Measurements from ENCODE around the gene POLR3K.

The POLR3K gene

DNA sequence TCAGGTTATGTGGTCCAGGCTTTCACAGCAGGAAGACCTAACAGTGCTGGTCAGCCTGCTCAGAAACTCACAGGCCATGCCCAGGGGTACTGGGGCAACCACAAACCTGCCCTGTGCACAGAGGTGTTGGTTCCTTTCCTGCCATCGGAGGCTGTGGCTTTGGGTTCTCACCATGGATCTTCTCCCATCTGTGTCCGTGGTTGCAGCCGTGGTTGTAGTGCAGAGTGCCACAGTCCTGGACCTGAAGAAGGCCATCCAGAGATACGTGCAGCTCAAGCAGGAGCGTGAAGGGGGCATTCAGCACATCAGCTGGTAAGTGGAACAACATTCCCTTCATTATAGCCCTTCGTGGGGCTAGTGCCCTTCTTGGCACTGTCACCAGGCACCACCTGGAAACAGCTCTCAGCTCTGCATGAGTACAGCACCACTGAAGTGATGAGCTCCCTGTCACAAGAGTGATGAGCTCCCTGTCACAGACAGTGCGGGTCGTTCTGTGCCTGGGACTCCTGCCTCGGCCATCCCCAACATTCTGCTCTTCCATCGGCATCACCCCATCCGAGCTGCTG lies 2.2 kb upstream of the POLR3K start (continued):
- TF ChIP-seq, protein P1, sequence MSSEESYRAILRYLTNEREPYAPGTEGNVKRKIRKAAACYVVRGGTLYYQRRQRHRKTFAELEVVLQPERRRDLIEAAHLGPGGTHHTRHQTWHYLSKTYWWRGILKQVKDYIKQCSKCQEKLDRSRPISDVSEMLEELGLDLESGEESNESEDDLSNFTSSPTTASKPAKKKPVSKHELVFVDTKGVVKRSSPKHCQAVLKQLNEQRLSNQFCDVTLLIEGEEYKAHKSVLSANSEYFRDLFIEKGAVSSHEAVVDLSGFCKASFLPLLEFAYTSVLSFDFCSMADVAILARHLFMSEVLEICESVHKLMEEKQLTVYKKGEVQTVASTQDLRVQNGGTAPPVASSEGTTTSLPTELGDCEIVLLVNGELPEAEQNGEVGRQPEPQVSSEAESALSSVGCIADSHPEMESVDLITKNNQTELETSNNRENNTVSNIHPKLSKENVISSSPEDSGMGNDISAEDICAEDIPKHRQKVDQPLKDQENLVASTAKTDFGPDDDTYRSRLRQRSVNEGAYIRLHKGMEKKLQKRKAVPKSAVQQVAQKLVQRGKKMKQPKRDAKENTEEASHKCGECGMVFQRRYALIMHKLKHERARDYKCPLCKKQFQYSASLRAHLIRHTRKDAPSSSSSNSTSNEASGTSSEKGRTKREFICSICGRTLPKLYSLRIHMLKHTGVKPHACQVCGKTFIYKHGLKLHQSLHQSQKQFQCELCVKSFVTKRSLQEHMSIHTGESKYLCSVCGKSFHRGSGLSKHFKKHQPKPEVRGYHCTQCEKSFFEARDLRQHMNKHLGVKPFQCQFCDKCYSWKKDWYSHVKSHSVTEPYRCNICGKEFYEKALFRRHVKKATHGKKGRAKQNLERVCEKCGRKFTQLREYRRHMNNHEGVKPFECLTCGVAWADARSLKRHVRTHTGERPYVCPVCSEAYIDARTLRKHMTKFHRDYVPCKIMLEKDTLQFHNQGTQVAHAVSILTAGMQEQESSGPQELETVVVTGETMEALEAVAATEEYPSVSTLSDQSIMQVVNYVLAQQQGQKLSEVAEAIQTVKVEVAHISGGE (tag by site-specific recombination; conservative IDR thresholded peaks at IDR 0.05; ENCODE audit: low read depth) = no peak
- no peak for TF ChIP-seq ZBTB21 (tag by site-specific recombination; IDR thresholded peaks at IDR 0.05)
- no peak for TF ChIP-seq SP3 (tag by site-specific recombination; IDR thresholded peaks at IDR 0.05)
- TF ChIP-seq ZNF10 (tag by site-specific recombination; IDR thresholded peaks at IDR 0.05) = no peak
- TF ChIP-seq ZNF501 (tag by site-specific recombination; IDR thresholded peaks at IDR 0.05) = no peak
- TF ChIP-seq ZNF341 (tag by site-specific recombination; IDR thresholded peaks at IDR 0.05; ENCODE audit: low read depth) = no peak

DNA sequence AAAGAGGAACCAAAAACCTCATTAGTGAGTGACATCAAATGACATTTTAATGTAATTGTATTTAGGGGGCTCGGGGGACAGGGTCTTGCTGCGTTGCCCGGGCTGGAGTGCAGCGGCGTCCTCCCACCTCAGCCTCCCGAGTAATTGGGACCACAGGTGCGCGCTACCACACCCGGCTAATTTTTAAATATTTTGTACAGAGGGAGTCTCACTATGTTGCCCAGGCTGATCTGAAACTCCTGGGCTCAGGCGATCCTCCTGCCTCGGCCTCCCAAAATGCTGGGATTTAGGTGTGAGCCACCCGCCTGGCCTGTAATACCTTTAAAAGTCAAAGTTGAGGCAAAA lies 801 bp upstream of the POLR3K start:
- TF ChIP-seq FEZF1 (tag by site-specific recombination; IDR thresholded peaks at IDR 0.05) (no peak), REPIN1 (tag by site-specific recombination; IDR thresholded peaks at IDR 0.05; ENCODE audit: low read depth) (no peak), ZBTB8A (tag by site-specific recombination; IDR thresholded peaks at IDR 0.05) (peak; percentile 51), ZNF404 (tag by site-specific recombination; IDR thresholded peaks at IDR 0.05) (no peak), ZSCAN16 (tag by site-specific recombination; IDR thresholded peaks at IDR 0.05) (no peak), ZNF10 (tag by site-specific recombination; IDR thresholded peaks at IDR 0.05) (0 out of 2 replicates have a peak, but pooled peaks have one; percentile 4), ZNF121 (tag by site-specific recombination; IDR thresholded peaks at IDR 0.05) (peak; percentile 86), ZNF16 (tag by site-specific recombination; IDR thresholded peaks at IDR 0.05; ENCODE audit: low read depth) (no peak), ZNF112 (tag by site-specific recombination; IDR thresholded peaks at IDR 0.05) (no peak), ZSCAN23 (tag by site-specific recombination; IDR thresholded peaks at IDR 0.05) (no peak), ZNF473 (tag by site-specific recombination; IDR thresholded peaks at IDR 0.05) (no peak), ZBTB7A (tag by site-specific recombination; IDR thresholded peaks at IDR 0.05; ENCODE audit: low read depth) (no peak), ZNF391 (tag by site-specific recombination; IDR thresholded peaks at IDR 0.05; ENCODE audit: borderline replicate concordance, low read depth) (no peak), ZNF416 (tag by site-specific recombination; IDR thresholded peaks at IDR 0.05) (no peak), ZNF157 (tag by site-specific recombination; IDR thresholded peaks at IDR 0.05) (no peak), ZNF302 (tag by site-specific recombination; IDR thresholded peaks at IDR 0.05; ENCODE audit: low read depth) (no peak)
- TF ChIP-seq, protein P2, sequence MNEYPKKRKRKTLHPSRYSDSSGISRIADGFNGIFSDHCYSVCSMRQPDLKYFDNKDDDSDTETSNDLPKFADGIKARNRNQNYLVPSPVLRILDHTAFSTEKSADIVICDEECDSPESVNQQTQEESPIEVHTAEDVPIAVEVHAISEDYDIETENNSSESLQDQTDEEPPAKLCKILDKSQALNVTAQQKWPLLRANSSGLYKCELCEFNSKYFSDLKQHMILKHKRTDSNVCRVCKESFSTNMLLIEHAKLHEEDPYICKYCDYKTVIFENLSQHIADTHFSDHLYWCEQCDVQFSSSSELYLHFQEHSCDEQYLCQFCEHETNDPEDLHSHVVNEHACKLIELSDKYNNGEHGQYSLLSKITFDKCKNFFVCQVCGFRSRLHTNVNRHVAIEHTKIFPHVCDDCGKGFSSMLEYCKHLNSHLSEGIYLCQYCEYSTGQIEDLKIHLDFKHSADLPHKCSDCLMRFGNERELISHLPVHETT (tag by site-specific recombination; IDR thresholded peaks at IDR 0.05) = no peak
- TF ChIP-seq, protein P3, sequence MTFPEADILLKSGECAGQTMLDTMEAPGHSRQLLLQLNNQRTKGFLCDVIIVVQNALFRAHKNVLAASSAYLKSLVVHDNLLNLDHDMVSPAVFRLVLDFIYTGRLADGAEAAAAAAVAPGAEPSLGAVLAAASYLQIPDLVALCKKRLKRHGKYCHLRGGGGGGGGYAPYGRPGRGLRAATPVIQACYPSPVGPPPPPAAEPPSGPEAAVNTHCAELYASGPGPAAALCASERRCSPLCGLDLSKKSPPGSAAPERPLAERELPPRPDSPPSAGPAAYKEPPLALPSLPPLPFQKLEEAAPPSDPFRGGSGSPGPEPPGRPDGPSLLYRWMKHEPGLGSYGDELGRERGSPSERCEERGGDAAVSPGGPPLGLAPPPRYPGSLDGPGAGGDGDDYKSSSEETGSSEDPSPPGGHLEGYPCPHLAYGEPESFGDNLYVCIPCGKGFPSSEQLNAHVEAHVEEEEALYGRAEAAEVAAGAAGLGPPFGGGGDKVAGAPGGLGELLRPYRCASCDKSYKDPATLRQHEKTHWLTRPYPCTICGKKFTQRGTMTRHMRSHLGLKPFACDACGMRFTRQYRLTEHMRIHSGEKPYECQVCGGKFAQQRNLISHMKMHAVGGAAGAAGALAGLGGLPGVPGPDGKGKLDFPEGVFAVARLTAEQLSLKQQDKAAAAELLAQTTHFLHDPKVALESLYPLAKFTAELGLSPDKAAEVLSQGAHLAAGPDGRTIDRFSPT (tag by site-specific recombination; IDR thresholded peaks at IDR 0.05) = no peak
- ChIA-PET CTCF (interaction anchor here (1.7 kb wide), 2 partner anchors 10 to 12 kb away, joined by 5 to 8 read pairs; no protein-coding TSS in a partner anchor), POLR2A (interaction anchor here (1.4 to 1.7 kb wide), 3 partner anchors 15 to 38 kb away, joined by 3 to 15 read pairs (median 3); no protein-coding TSS in a partner anchor)
- peaks cover 19 to 66% of the 10 kb centered on the region in 2 experiments; a peak in 2 of 3 replicates for H3K36me3 ChIP-seq (ENCODE audit: control insufficient read depth in 2 of 2, insufficient read depth in 1 of 2, low read length in 2 of 2)
- H3K9me3 ChIP-seq (ENCODE audit: control insufficient read depth, insufficient read depth, low read depth, low read length) = no peaks in the 10 kb centered on the region
- peak overlapping the region; percentile 84 for H3K27ac ChIP-seq (ENCODE audit: extremely low read depth, low read depth, low read length)
- H3K4me1 ChIP-seq (ENCODE audit: control insufficient read depth, insufficient read depth, low read length) = no peaks in the 10 kb centered on the region
- peak overlapping the region; percentile 91 for H3K4me3 ChIP-seq (ENCODE audit: low read depth, low read length)

Measured in HEK293 (cell line).